RCC 7860 (cell line): ENCODE results near the gene NAMPT.
"Not testable (repeated sequence)": the region's sequence is repeated elsewhere in the genome, so short reads cannot be mapped to it uniquely, and the experiment has no call there.

Source experiments
- DNase-seq: peaks from one replicate; pipeline ENCODE4 v3.0.0-alpha.2; 2015; ENCODE audit warnings: low spot score
- FAIRE-seq: peaks from 2 replicates; lab custom pipeline; 2012; peaks lifted over from hg19 to GRCh38; lab: Jason Lieb, UNC

Gene NAMPT

GRCh38 chr7:106305732-106306131 lies 20.9 kb upstream of the NAMPT start:
- DNase-seq (no peak), FAIRE-seq (no peak)

- DNase-seq (no peak), FAIRE-seq (no peak)
Observed at GRCh38 chr7:106304568-106304967, 19.8 kb upstream of the NAMPT start.

- DNase-seq, FAIRE-seq: not testable (repeated sequence)
Observed at GRCh38 chr7:106298631-106299030, 13.8 kb upstream of the NAMPT start.

GRCh38 chr7:106298155-106298554 lies 13.4 kb upstream of the NAMPT start:
- not testable (repeated sequence) for DNase-seq, FAIRE-seq

- DNase-seq (no peak), FAIRE-seq (no peak)
Observed at GRCh38 chr7:106294334-106294733, 9.6 kb upstream of the NAMPT start.

- DNase-seq (no peak), FAIRE-seq (no peak)
Observed at GRCh38 chr7:106291247-106291646, 6.5 kb upstream of the NAMPT start.

- no peak for DNase-seq
- no peak for FAIRE-seq
Observed at GRCh38 chr7:106290319-106290718, 5.5 kb upstream of the NAMPT start.

GRCh38 chr7:106289848-106290247 lies 5.1 kb upstream of the NAMPT start:
- DNase-seq = no peak
- FAIRE-seq = no peak

- DNase-seq = no peak
Observed at GRCh38 chr7:106288263-106288662, 3.5 kb upstream of the NAMPT start.

GRCh38 chr7:106287786-106288185 lies 3.0 kb upstream of the NAMPT start:
- no peak for DNase-seq
- FAIRE-seq = no peak

More at GRCh38 chr7:106288263-106288662, 3.5 kb upstream of the NAMPT start:
- FAIRE-seq = no peak

- DNase-seq (no peak), FAIRE-seq (no peak)
Observed at GRCh38 chr7:106285855-106286492, 1.2 kb upstream of the NAMPT start.

- FAIRE-seq (peak; percentile 32), DNase-seq (peak; percentile 98)
Observed at GRCh38 chr7:106285051-106285854, 470 bp upstream of the NAMPT start.

- FAIRE-seq (peak; percentile 66), DNase-seq (peak; percentile 47)
Observed at GRCh38 chr7:106283831-106284713, 711 bp downstream of the NAMPT start.

GRCh38 chr7:106283501-106283830 lies 1.3 kb downstream of the NAMPT start:
- DNase-seq (no peak), FAIRE-seq (no peak)

- peak; percentile 22 for FAIRE-seq
Observed at GRCh38 chr7:106282852-106283251, 1.9 kb downstream of the NAMPT start.

GRCh38 chr7:106282390-106282789 lies 2.4 kb downstream of the NAMPT start:
- no peak for DNase-seq
- FAIRE-seq = no peak

More at GRCh38 chr7:106282852-106283251, 1.9 kb downstream of the NAMPT start:
- DNase-seq = no peak

GRCh38 chr7:106281585-106282318 lies 3.0 kb downstream of the NAMPT start:
- no peak for DNase-seq
- FAIRE-seq = peak; percentile 15

- no peak for FAIRE-seq
- DNase-seq = no peak
Observed at GRCh38 chr7:106281127-106281526, 3.7 kb downstream of the NAMPT start.

- no peak for DNase-seq
- no peak for FAIRE-seq
Observed at GRCh38 chr7:106279425-106280197, 5.2 kb downstream of the NAMPT start.

GRCh38 chr7:106278695-106279094 lies 6.1 kb downstream of the NAMPT start:
- DNase-seq (no peak), FAIRE-seq (no peak)
